Lower leg skin (tissue), 4 donors: ENCODE results near the gene RGS9BP. TPM values are rescaled to one million over a fixed set of nuclear protein-coding genes. Genes with fewer than 3 reads are reported as not detected.

ENCODE experiments used
- DNase-seq, 2 donors: peaks; one replicate each; pipeline ENCODE4 v3.0.0-alpha.2; 2019; ENCODE audit warnings: low spot score in 2 of 2
- H3K4me3 ChIP-seq: fragments of 200-600 bp; sonication (generic); 2 replicates; pipeline ENCODE4 v1.5.1; 2017; ENCODE audit warnings: mild to moderate bottlenecking, low read depth; ENCODE audit not compliant: poor library complexity, severe bottlenecking
- POLR2A ChIP-seq, 2 donors: fragments of 450-650 bp; IDR thresholded peaks; one replicate each; pipeline ENCODE4 v1.6.1; 2016 to 2017; ENCODE audit warnings: antibody characterized with exemption in 2 of 2, mild to moderate bottlenecking in 1 of 2, moderate library complexity in 1 of 2
- WGBS, 2 donors: methylation state at CpG; one replicate each; pipeline ENCODE4 v1.1.5; 2018; 5-methylcytosine and 5-hydroxymethylcytosine counted together
- intact Hi-C: fragments of 100-400 bp; cut with DNase I; formaldehyde crosslinking; loops from one replicate; pipeline ENCODE4 v1.15.0; 2023; ENCODE audit warnings: low total_unique reads
- total RNA-seq, 4 donors: library from RNA; depleted of rRNA; stranded (reverse); fragments of >200 nt; gene quantifications; one replicate each; pipeline ENCODE4 v1.1.0, GENCODE V29; 2016
- TF ChIP-seq, protein P1 (sequence below), 3 donors: fragments of 450-650 bp; IDR thresholded peaks; one replicate each; pipeline ENCODE4 v1.5.1; 2016; ENCODE audit warnings: antibody characterized with exemption in 3 of 3, mild to moderate bottlenecking in 3 of 3, moderate library complexity in 2 of 3

The RGS9BP gene
- total RNA-seq, 4 donors from 2014 or later, result 1.0 to 2.9 (median 1.7) TPM

GRCh38 chr19:32637480-32637879 is 38.2 kb upstream of the RGS9BP start:
- intact Hi-C loops, result no loop called here
- 92 to 97% methylated on average over 14 of the region's 14 CpGs for WGBS, 2 donors
- no peak for TF ChIP-seq POLR2A (IDR thresholded peaks at IDR 0.05)
- TF ChIP-seq, protein P1, sequence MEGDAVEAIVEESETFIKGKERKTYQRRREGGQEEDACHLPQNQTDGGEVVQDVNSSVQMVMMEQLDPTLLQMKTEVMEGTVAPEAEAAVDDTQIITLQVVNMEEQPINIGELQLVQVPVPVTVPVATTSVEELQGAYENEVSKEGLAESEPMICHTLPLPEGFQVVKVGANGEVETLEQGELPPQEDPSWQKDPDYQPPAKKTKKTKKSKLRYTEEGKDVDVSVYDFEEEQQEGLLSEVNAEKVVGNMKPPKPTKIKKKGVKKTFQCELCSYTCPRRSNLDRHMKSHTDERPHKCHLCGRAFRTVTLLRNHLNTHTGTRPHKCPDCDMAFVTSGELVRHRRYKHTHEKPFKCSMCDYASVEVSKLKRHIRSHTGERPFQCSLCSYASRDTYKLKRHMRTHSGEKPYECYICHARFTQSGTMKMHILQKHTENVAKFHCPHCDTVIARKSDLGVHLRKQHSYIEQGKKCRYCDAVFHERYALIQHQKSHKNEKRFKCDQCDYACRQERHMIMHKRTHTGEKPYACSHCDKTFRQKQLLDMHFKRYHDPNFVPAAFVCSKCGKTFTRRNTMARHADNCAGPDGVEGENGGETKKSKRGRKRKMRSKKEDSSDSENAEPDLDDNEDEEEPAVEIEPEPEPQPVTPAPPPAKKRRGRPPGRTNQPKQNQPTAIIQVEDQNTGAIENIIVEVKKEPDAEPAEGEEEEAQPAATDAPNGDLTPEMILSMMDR (IDR thresholded peaks at IDR 0.05), result no peak
- no peak overlapping the region for H3K4me3 ChIP-seq
- DNase-seq, result no peak

DNA sequence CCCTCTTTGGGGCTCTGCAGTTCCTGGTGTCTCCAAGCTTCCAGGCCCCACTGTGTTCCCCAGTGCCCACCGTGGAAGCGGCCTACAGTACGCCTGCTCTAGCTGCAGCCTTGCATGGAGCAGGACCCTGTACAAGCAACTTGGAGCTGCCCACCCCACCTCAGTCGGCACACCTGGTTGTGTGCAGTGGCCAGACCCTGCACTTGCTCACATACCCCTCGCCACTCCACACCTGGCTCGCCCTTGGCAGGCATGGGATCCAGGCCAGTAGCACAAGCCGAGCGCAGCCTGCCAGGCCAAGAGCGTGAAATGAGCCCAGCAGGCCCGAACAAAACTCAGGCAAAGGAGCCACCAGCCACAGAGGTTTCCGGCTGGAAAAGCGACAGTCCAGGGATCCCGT is 37.0 kb upstream of the RGS9BP start:
- WGBS, 2 donors, result 96 to 98% methylated on average over 10 to 13 of the region's 13 CpGs
- H3K4me3 ChIP-seq, result no peak overlapping the region
- intact Hi-C loops, result no loop called here
- DNase-seq, result no peak
- TF ChIP-seq POLR2A (IDR thresholded peaks at IDR 0.05), result no peak
- TF ChIP-seq, protein P1 (IDR thresholded peaks at IDR 0.05), result no peak

GRCh38 chr19:32642771-32643170 is 32.9 kb upstream of the RGS9BP start:
- WGBS, 2 donors, result 94 to 96% methylated on average over 11 to 12 of the region's 12 CpGs
- H3K4me3 ChIP-seq, result no peak overlapping the region
- no peak for DNase-seq
- TF ChIP-seq, protein P1 (IDR thresholded peaks at IDR 0.05), result no peak
- TF ChIP-seq POLR2A (IDR thresholded peaks at IDR 0.05), result no peak
- intact Hi-C loops, result no loop called here

GRCh38 chr19:32646556-32646955 is 29.1 kb upstream of the RGS9BP start:
- 88 to 96% methylated on average over 6 of the region's 6 CpGs for WGBS, 2 donors
- intact Hi-C loops, result no loop called here

GRCh38 chr19:32647361-32647760 is 28.3 kb upstream of the RGS9BP start:
- TF ChIP-seq, protein P1 (IDR thresholded peaks at IDR 0.05), result no peak
- TF ChIP-seq POLR2A (IDR thresholded peaks at IDR 0.05), result no peak
- H3K4me3 ChIP-seq, result no peak overlapping the region
- DNase-seq, result no peak
- WGBS, 2 donors, result 83 to 93% methylated on average over 8 of the region's 8 CpGs
- intact Hi-C loops, result no loop called here

More at GRCh38 chr19:32646556-32646955, 29.1 kb upstream of the RGS9BP start:
- no peak overlapping the region for H3K4me3 ChIP-seq
- no peak for TF ChIP-seq POLR2A (IDR thresholded peaks at IDR 0.05)
- TF ChIP-seq, protein P1 (IDR thresholded peaks at IDR 0.05), result no peak
- no peak for DNase-seq

DNA sequence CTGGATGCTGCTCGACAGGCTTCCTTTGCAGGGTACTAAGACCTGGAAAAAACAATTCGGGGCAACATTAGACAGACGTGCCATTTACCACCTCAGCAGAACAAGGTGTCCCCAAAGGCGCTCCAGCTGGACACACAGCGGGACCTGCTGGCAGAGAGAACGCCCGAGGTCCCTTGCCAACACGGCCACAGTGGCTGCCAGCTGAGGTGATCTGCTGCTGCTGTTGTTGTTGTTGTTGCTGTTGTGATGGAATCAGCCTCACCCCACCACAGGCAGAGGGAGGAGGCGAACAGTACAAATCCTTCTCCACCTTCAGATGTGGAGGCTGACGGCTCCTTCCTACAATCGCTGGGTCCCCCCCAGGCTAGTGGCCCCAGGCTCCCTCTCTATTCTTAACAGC is 25.9 kb upstream of the RGS9BP start:
- TF ChIP-seq, protein P1 (IDR thresholded peaks at IDR 0.05), result no peak
- no peak for TF ChIP-seq POLR2A (IDR thresholded peaks at IDR 0.05)
- WGBS, 2 donors, result 95 to 97% methylated on average over 11 of the region's 11 CpGs
- intact Hi-C loops, result no loop called here
- no peak overlapping the region for H3K4me3 ChIP-seq
- no peak for DNase-seq
